Caco-2 (cell line): ENCODE measurements around the gene UBR7. TPM values are rescaled to one million over a fixed set of nuclear protein-coding genes. Genes with fewer than 3 reads are reported as not detected.
"Not testable (repeated sequence)": the region's sequence is repeated elsewhere in the genome, so short reads cannot be mapped to it uniquely, and the experiment has no call there.

Experiments used
- BruUV-seq: library from RNA; stranded (reverse); fragments of 400-500 nt; replicated peaks from 2 replicates; lab custom pipeline; 2021; lab: Mats Ljungman, UMichigan
- CTCF ChIA-PET: fragments of 300-600 bp; sonication (Branson Sonifier 250); formaldehyde crosslinking; loops from one replicate; lab custom pipeline; 2022; ENCODE audit warnings: antibody characterized with exemption; lab: Charles Lee
- POLR2A ChIA-PET: fragments of 300-600 bp; sonication (Branson Sonifier 250); formaldehyde crosslinking; loops from one replicate; lab custom pipeline; 2022; ENCODE audit warnings: antibody characterized with exemption; lab: Charles Lee
- DNase-seq, 2 experiments: peaks; one replicate each; pipeline versions ENCODE4 v3.0.0 to v3.0.0-alpha.2; 2020 to 2022
- H3K27me3 ChIP-seq: replicated peaks from 2 replicates; pipeline ENCODE4 v1.6.0; 2011; ENCODE audit warnings: low read length; ENCODE audit not compliant: control insufficient read depth, insufficient read depth
- H3K36me3 ChIP-seq: 2 replicates; pipeline ENCODE4 v1.5.1; 2011; ENCODE audit warnings: low read length; ENCODE audit not compliant: control insufficient read depth, insufficient read depth
- H3K4me1 ChIP-seq: fragments of 250-450 bp; sonication (Bioruptor Pico); 2 replicates; pipeline ENCODE4 v1.5.1; 2020; ENCODE audit warnings: mild to moderate bottlenecking
- H3K4me3 ChIP-seq: 2 replicates; pipeline ENCODE4 v1.5.1; 2011; ENCODE audit warnings: low read depth, mild to moderate bottlenecking, control low read depth, low read length
- H3K9me3 ChIP-seq: fragments of 250-450 bp; sonication (Bioruptor Pico); 2 replicates; pipeline ENCODE4 v1.5.1; 2020; ENCODE audit warnings: mild to moderate bottlenecking, moderate library complexity
- H3K27ac Mint-ChIP-seq: one replicate; pipeline ENCODE4 v1.8.0; 2022; ENCODE audit warnings: mixed read lengths; ENCODE audit not compliant: unreplicated experiment
- H3K27me3 Mint-ChIP-seq: one replicate; pipeline ENCODE4 v1.8.0; 2022; ENCODE audit warnings: mixed read lengths; ENCODE audit not compliant: insufficient read depth, unreplicated experiment
- H3K36me3 Mint-ChIP-seq: one replicate; pipeline ENCODE4 v1.8.0; 2022; ENCODE audit warnings: mild to moderate bottlenecking, mixed read lengths; ENCODE audit not compliant: insufficient read depth, unreplicated experiment
- H3K4me1 Mint-ChIP-seq: one replicate; pipeline ENCODE4 v1.8.0; 2022; ENCODE audit warnings: low read depth, mixed read lengths; ENCODE audit not compliant: unreplicated experiment
- H3K4me3 Mint-ChIP-seq: one replicate; pipeline ENCODE4 v1.8.0; 2022; ENCODE audit warnings: mild to moderate bottlenecking, moderate library complexity, mixed read lengths; ENCODE audit not compliant: unreplicated experiment
- H3K9me3 Mint-ChIP-seq: one replicate; pipeline ENCODE4 v1.8.0; 2022; ENCODE audit warnings: mixed read lengths; ENCODE audit not compliant: unreplicated experiment
- CTCF ChIP-seq, 2 experiments: fragments of 200-600 bp in 1 of 2; IDR thresholded peaks; 1 replicate in 1 of 2; 2 replicates in 1 of 2; pipeline versions ENCODE4 v1.5.1 to v1.8.0; 2011 to 2022; ENCODE audit warnings: antibody characterized with exemption in 1 of 2, control low read depth in 1 of 2, inconsistent platforms in 1 of 2, low read depth in 1 of 2, low read length in 1 of 2, mild to moderate bottlenecking in 1 of 2, moderate library complexity in 1 of 2; ENCODE audit not compliant: insufficient read depth in 1 of 2, severe bottlenecking in 1 of 2, unreplicated experiment in 1 of 2
- intact Hi-C: fragments of 100-400 bp; cut with micrococcal nuclease; formaldehyde crosslinking; loops from one replicate; pipeline ENCODE4 v1.10.0; 2022; ENCODE audit not compliant: unreplicated experiment
- total RNA-seq: library from RNA; stranded (reverse); gene quantifications from 2 replicates; pipeline ENCODE4 v1.2.3, GENCODE V29; 2022

Gene UBR7
- total RNA-seq, 1 experiment from 2014 or later = 19.6 TPM

GRCh38 chr14:93173943-93174395, 33.1 kb upstream of the UBR7 start:
- intact Hi-C loops = no loop called here
- no TSS peak for BruUV-seq
- CTCF ChIA-PET = no interaction called here
- H3K27me3 Mint-ChIP-seq = no peaks in the 10 kb centered on the region
- H3K4me1 Mint-ChIP-seq = no peaks in the 10 kb centered on the region
- no peaks in the 10 kb centered on the region for H3K27me3 ChIP-seq
- POLR2A ChIA-PET = no interaction called here
- no peak overlapping the region for H3K27ac Mint-ChIP-seq
- H3K36me3 ChIP-seq = no peaks in the 10 kb centered on the region
- H3K4me3 ChIP-seq = no peak overlapping the region
- H3K4me3 Mint-ChIP-seq = no peak overlapping the region
- no peaks in the 10 kb centered on the region for H3K4me1 ChIP-seq
- no peaks in the 10 kb centered on the region for H3K36me3 Mint-ChIP-seq
- TF ChIP-seq CTCF (IDR thresholded peaks at IDR 0.05; ENCODE audit: insufficient read depth in 1 of 2, low read depth in 1 of 2, low read length in 1 of 2, severe bottlenecking in 1 of 2, unreplicated experiment in 1 of 2) = no peak
- no peaks in the 10 kb centered on the region for H3K9me3 Mint-ChIP-seq
- no peaks in the 10 kb centered on the region for H3K9me3 ChIP-seq
- no peak for DNase-seq

GRCh38 chr14:93174731-93175130, 32.3 kb upstream of the UBR7 start:
- POLR2A ChIA-PET, H3K4me3 ChIP-seq, DNase-seq, intact Hi-C loops, H3K9me3 Mint-ChIP-seq, BruUV-seq, H3K4me1 Mint-ChIP-seq, H3K27me3 Mint-ChIP-seq, H3K27me3 ChIP-seq, H3K4me1 ChIP-seq, H3K4me3 Mint-ChIP-seq, CTCF ChIA-PET, H3K9me3 ChIP-seq, H3K36me3 ChIP-seq, H3K27ac Mint-ChIP-seq, H3K36me3 Mint-ChIP-seq: not testable (repeated sequence)

GRCh38 chr14:93175492-93175891, 31.6 kb upstream of the UBR7 start:
- Mint-ChIP-seq H3K9me3 (no peaks in the 10 kb centered on the region), H3K27ac (no peak overlapping the region), H3K4me1 (no peaks in the 10 kb centered on the region), H3K27me3 (no peaks in the 10 kb centered on the region), H3K4me3 (no peak overlapping the region), H3K36me3 (no peaks in the 10 kb centered on the region)
- ChIA-PET POLR2A (interaction anchor here (1.0 kb wide), 1 partner anchor 9 kb away, joined by 3 read pairs; the partner anchor contains the start of genes LYSET and MOAP1), CTCF (no interaction called here)
- TF ChIP-seq CTCF (IDR thresholded peaks at IDR 0.05; ENCODE audit: insufficient read depth in 1 of 2, low read depth in 1 of 2, low read length in 1 of 2, severe bottlenecking in 1 of 2, unreplicated experiment in 1 of 2) = no peak
- no peaks in the 10 kb centered on the region for H3K9me3 ChIP-seq
- DNase-seq = no peak
- no TSS peak for BruUV-seq
- H3K4me1 ChIP-seq = no peaks in the 10 kb centered on the region
- intact Hi-C loops = no loop called here
- no peaks in the 10 kb centered on the region for H3K27me3 ChIP-seq
- no peak overlapping the region for H3K4me3 ChIP-seq
- no peaks in the 10 kb centered on the region for H3K36me3 ChIP-seq
